VCaP (cell line): ENCODE data around the gene MFNG.

ENCODE experiments used
- H3K27ac ChIP-seq: fragments of 450-650 bp; 2 replicates; pipeline ENCODE4 v1.5.1; 2017
- TF ChIP-seq, protein P1 (sequence below): fragments of 450-650 bp; conservative IDR thresholded peaks from 2 replicates; pipeline ENCODE4 v1.5.1; 2017; ENCODE audit warnings: mild to moderate bottlenecking, moderate library complexity

Gene MFNG

DNA sequence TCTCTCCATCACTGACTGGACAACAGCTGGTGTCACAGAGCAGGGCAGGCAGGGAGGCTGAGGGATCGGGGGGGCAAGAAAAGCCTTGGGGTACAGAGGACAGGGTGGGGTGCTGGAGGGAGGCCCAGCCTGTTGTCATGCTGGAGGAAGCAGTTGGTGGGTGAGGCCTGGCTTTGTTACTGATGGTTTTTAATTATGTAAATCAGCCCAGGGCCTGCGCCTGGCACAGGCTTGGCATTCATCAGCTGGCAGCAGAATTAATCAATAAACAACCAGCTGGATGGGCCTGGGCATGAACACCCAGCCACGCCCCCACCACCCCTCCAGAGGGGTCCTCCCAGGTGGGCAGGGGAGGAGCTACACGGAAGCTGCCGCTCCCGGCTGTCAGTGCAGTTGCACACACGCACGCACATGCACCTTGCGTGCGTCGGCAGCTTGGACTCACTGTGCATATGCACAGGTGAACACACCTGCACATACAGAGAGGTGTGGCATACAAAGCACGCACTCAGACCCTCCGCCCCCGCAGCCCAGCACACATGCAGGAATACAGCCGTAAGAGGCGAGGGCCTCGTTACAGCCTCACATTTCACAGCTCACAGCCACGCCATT is 37.6 kb downstream of the MFNG start:
- TF ChIP-seq, protein P1, sequence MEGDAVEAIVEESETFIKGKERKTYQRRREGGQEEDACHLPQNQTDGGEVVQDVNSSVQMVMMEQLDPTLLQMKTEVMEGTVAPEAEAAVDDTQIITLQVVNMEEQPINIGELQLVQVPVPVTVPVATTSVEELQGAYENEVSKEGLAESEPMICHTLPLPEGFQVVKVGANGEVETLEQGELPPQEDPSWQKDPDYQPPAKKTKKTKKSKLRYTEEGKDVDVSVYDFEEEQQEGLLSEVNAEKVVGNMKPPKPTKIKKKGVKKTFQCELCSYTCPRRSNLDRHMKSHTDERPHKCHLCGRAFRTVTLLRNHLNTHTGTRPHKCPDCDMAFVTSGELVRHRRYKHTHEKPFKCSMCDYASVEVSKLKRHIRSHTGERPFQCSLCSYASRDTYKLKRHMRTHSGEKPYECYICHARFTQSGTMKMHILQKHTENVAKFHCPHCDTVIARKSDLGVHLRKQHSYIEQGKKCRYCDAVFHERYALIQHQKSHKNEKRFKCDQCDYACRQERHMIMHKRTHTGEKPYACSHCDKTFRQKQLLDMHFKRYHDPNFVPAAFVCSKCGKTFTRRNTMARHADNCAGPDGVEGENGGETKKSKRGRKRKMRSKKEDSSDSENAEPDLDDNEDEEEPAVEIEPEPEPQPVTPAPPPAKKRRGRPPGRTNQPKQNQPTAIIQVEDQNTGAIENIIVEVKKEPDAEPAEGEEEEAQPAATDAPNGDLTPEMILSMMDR = no peak
- no peak overlapping the region for H3K27ac ChIP-seq

- no peak overlapping the region for H3K27ac ChIP-seq
- TF ChIP-seq, protein P1 = no peak
Observed at GRCh38 chr22:37445501-37445900, 40.7 kb downstream of the MFNG start.

- TF ChIP-seq, protein P1 = no peak
- H3K27ac ChIP-seq = no peak overlapping the region
Observed at GRCh38 chr22:37443977-37444376, 42.2 kb downstream of the MFNG start.

- TF ChIP-seq, protein P1 = no peak
- H3K27ac ChIP-seq = no peak overlapping the region
Observed at GRCh38 chr22:37443086-37443485, 43.1 kb downstream of the MFNG start.

- no peak overlapping the region for H3K27ac ChIP-seq
- TF ChIP-seq, protein P1 = no peak
Observed at GRCh38 chr22:37442537-37442936, 43.6 kb downstream of the MFNG start.

GRCh38 chr22:37442135-37442534 is 44.0 kb downstream of the MFNG start:
- no peak overlapping the region for H3K27ac ChIP-seq
- TF ChIP-seq, protein P1 = no peak

DNA sequence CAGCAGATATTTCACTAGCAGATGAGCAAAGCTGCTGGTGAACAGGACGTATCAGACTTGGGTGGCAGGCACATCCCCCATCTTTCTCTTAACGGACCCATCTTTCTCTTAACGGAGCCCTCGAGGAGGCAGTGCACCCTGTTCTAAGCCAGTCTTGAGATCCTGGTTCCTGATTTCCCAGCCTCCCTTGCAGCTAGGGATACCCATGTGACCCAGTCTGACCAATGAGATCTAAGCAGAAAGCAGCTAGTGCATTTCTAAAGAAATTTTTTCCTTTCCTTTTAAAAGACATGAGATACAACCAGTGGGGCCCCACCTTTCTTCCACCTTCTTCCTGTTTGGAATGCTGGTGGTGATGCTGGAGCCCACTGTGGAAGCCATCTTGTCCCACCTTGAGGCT is 45.3 kb downstream of the MFNG start:
- no peak overlapping the region for H3K27ac ChIP-seq
- TF ChIP-seq, protein P1 = no peak
